Loucy (cell line): ENCODE measurements around the gene MACROD2.

ENCODE experiments used
- H2AFZ ChIP-seq: fragments of 200-600 bp; sonication (generic); 2 replicates; pipeline ENCODE4 v1.6.0; 2016; ENCODE audit warnings: antibody characterized with exemption, mild to moderate bottlenecking, low read length, moderate library complexity
- H3F3A ChIP-seq: fragments of 200-600 bp; 2 replicates; pipeline ENCODE4 v1.6.0; 2016; ENCODE audit warnings: antibody characterized with exemption, low read depth, mild to moderate bottlenecking
- H3K27me3 ChIP-seq: fragments of 200-600 bp; sonication (generic); 2 replicates; pipeline ENCODE4 v1.6.1; 2014; ENCODE audit warnings: low read length, mild to moderate bottlenecking; ENCODE audit not compliant: insufficient read depth, poor library complexity, severe bottlenecking
- H3K36me3 ChIP-seq: fragments of 200-600 bp; sonication (generic); 2 replicates; pipeline ENCODE4 v1.6.1; 2016; ENCODE audit warnings: low read length; ENCODE audit not compliant: insufficient read depth
- H3K4me1 ChIP-seq: fragments of 200-600 bp; sonication (generic); 2 replicates; pipeline ENCODE4 v1.5.1; 2014; ENCODE audit warnings: low read length, mild to moderate bottlenecking; ENCODE audit not compliant: insufficient read depth, poor library complexity, severe bottlenecking
- H3K4me2 ChIP-seq: fragments of 200-600 bp; sonication (generic); 2 replicates; pipeline ENCODE4 v1.6.0; 2014; ENCODE audit warnings: antibody characterized with exemption, low read length, low read depth, mild to moderate bottlenecking; ENCODE audit not compliant: poor library complexity, severe bottlenecking
- H3K4me3 ChIP-seq: fragments of 200-600 bp; sonication (generic); 2 replicates; pipeline ENCODE4 v1.5.1; 2014; ENCODE audit warnings: low read length, mild to moderate bottlenecking, mixed read lengths; ENCODE audit not compliant: poor library complexity, severe bottlenecking
- H3K79me2 ChIP-seq: fragments of 200-600 bp; sonication (generic); 2 replicates; pipeline ENCODE4 v1.6.1; 2014; ENCODE audit warnings: low read length; ENCODE audit not compliant: insufficient read depth
- H3K9ac ChIP-seq: fragments of 200-600 bp; sonication (generic); 2 replicates; pipeline ENCODE4 v1.6.0; 2014; ENCODE audit warnings: mild to moderate bottlenecking, low read depth, low read length, moderate library complexity; ENCODE audit not compliant: poor library complexity, severe bottlenecking
- H3K9me2 ChIP-seq: fragments of 200-600 bp; sonication (generic); replicated peaks from 2 replicates; pipeline ENCODE4 v1.6.1; 2016; ENCODE audit warnings: low read depth, low read length, mixed read lengths
- H3K9me3 ChIP-seq: fragments of 200-600 bp; sonication (generic); 2 replicates; pipeline ENCODE4 v1.6.1; 2014; ENCODE audit warnings: mild to moderate bottlenecking, antibody characterized with exemption, low read length, low read depth; ENCODE audit not compliant: insufficient read depth
- H4K20me1 ChIP-seq: fragments of 200-600 bp; sonication (generic); 2 replicates; pipeline ENCODE4 v1.6.0; 2014; ENCODE audit warnings: antibody characterized with exemption, low read length, mild to moderate bottlenecking; ENCODE audit not compliant: insufficient read depth, poor library complexity, severe bottlenecking
- EZH2phosphoT487 ChIP-seq: fragments of 200-600 bp; IDR thresholded peaks from 2 replicates; pipeline ENCODE4 v1.6.1; 2018; ENCODE audit warnings: antibody characterized with exemption, mild to moderate bottlenecking, moderate library complexity, borderline replicate concordance
- TF ChIP-seq, protein P1 (sequence below): fragments of 200-600 bp; sonication (generic); conservative IDR thresholded peaks from 2 replicates; pipeline ENCODE4 v1.5.1; 2014; ENCODE audit warnings: mild to moderate bottlenecking, antibody characterized with exemption, low read length

MACROD2 gene

DNA sequence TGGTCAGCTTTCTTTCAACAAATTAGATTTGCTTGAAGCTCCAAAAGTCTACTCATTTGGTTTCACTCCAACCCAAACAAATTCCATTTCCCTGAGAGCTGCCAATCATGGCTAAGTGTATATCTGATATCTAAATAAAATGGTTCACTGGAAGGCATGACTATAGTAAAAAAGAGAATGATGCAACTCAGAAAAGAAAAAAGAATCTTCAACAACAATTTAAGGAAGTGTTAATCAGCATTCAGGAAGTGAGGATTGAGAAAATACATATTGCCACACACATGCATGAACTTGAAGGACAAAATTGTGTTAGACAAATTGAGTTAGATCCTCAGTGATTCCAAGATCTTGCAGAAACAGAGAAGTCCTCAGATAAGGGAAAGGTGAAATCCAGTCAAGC lies 1315.0 kb downstream of the MACROD2 start:
- Histone ChIP-seq H3K9ac (no peak overlapping the region), H2AFZ (no peak overlapping the region), H3K79me2 (no peaks in the 10 kb centered on the region), H3K27me3 (no peaks in the 10 kb centered on the region), H3K4me3 (no peak overlapping the region), H3K9me2 (no peaks in the 10 kb centered on the region), H3K4me2 (no peak overlapping the region), H3K9me3 (no peaks in the 10 kb centered on the region; the same call in 1 of the 2 replicates), H3F3A (no peaks in the 10 kb centered on the region), H4K20me1 (no peaks in the 10 kb centered on the region), H3K36me3 (no peaks in the 10 kb centered on the region), H3K4me1 (no peaks in the 10 kb centered on the region)
- TF ChIP-seq EZH2phosphoT487, result no peak
- TF ChIP-seq, protein P1, sequence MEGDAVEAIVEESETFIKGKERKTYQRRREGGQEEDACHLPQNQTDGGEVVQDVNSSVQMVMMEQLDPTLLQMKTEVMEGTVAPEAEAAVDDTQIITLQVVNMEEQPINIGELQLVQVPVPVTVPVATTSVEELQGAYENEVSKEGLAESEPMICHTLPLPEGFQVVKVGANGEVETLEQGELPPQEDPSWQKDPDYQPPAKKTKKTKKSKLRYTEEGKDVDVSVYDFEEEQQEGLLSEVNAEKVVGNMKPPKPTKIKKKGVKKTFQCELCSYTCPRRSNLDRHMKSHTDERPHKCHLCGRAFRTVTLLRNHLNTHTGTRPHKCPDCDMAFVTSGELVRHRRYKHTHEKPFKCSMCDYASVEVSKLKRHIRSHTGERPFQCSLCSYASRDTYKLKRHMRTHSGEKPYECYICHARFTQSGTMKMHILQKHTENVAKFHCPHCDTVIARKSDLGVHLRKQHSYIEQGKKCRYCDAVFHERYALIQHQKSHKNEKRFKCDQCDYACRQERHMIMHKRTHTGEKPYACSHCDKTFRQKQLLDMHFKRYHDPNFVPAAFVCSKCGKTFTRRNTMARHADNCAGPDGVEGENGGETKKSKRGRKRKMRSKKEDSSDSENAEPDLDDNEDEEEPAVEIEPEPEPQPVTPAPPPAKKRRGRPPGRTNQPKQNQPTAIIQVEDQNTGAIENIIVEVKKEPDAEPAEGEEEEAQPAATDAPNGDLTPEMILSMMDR, result no peak

DNA sequence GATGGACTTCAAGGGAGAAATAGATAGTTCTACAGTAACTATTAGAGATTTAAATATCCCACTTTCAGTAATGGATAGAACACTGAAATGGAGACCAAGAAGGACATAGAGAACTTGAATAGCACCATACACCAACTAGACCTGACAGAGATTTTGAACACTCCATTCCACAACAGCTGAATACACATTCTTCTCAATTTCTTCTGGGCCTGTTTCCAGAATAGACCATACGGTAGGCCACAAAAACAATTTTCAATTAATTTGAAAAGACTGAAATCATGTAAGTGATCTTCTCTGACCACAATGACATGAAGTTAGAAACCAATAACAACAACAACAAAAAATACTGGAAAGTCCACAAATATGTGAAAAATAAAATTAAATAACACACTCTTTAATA lies 1321.2 kb downstream of the MACROD2 start:
- Histone ChIP-seq H3F3A (no peaks in the 10 kb centered on the region), H4K20me1 (no peaks in the 10 kb centered on the region), H3K9ac (no peak overlapping the region), H3K4me1 (no peaks in the 10 kb centered on the region), H2AFZ (no peak overlapping the region), H3K36me3 (no peaks in the 10 kb centered on the region), H3K4me3 (no peak overlapping the region), H3K9me2 (no peaks in the 10 kb centered on the region), H3K79me2 (no peaks in the 10 kb centered on the region), H3K27me3 (no peaks in the 10 kb centered on the region), H3K9me3 (no peaks in the 10 kb centered on the region), H3K4me2 (no peak overlapping the region)
- TF ChIP-seq, protein P1, result no peak
- TF ChIP-seq EZH2phosphoT487, result no peak

DNA sequence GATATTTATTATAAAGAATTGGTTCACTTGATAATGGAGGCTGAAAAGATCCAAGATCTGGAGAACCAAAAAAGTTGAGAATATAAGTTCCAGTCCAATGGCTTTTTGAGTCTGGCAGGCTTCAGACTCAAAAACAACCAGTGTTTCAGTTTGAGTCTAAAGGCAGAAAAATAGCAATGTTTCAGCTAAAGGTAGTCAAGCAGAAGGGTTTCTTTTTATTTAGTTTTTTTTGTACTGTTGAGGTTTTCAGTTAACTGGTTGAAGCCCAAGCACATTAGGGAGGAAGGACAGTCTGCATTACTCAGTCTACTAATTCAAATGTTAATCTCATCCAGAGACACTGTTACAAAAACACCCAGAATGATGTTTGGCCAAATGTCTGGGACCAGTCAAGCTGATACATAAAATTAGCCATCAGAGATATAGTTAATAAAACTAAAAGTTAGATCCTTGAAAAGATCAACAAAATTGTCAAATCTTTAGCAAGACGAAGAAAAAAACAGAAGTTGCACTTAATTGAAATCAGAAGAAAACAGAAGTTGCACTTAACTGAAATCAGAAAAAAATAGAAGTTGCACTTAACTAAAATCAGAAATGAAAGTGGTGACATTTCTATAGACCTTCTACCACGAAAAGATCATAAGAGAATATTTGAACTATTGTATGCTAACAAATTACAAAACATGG lies 1322.4 kb downstream of the MACROD2 start:
- TF ChIP-seq, protein P1, result no peak
- no peak for TF ChIP-seq EZH2phosphoT487
- H3K79me2 ChIP-seq, result no peaks in the 10 kb centered on the region
- no peaks in the 10 kb centered on the region for H4K20me1 ChIP-seq
- no peak overlapping the region for H3K9ac ChIP-seq
- H3K4me2 ChIP-seq, result no peak overlapping the region
- no peak overlapping the region for H3K4me3 ChIP-seq
- H3K27me3 ChIP-seq, result no peaks in the 10 kb centered on the region
- no peaks in the 10 kb centered on the region for H3K9me2 ChIP-seq
- no peaks in the 10 kb centered on the region for H3K36me3 ChIP-seq
- H3K4me1 ChIP-seq, result no peaks in the 10 kb centered on the region
- no peak overlapping the region for H2AFZ ChIP-seq
- H3F3A ChIP-seq, result no peaks in the 10 kb centered on the region
- H3K9me3 ChIP-seq, result no peaks in the 10 kb centered on the region
